Endometrial microvascular endothelial cells (primary cell): ENCODE measurements around the gene WWC1. TPM values are rescaled to one million over a fixed set of nuclear protein-coding genes. Genes with fewer than 3 reads are reported as not detected.

ENCODE experiments used
- in situ Hi-C: cut with HindIII; loops from 2 replicates; pipeline ENCODE4 v1.10.0; 2017; ENCODE audit warnings: low sequenced_read_pairs, low pct_unique_long_range_greater_than_20kb; ENCODE audit errors: inconsistent ontology term
- total RNA-seq: library from RNA; depleted of rRNA; stranded (reverse); fragments of >200 nt; gene quantifications from one replicate; pipeline ENCODE4 v1.2.3, GENCODE V29; 2015; ENCODE audit errors: inconsistent ontology term

Gene WWC1
- total RNA-seq, 1 donor from 2014 or later = not detected

GRCh38 chr5:168378741-168379140 lies 87.3 kb downstream of the WWC1 start:
- in situ Hi-C loops = no loop called here

- in situ Hi-C loops = no loop called here
Observed at GRCh38 chr5:168382421-168382820, 91.0 kb downstream of the WWC1 start.

DNA sequence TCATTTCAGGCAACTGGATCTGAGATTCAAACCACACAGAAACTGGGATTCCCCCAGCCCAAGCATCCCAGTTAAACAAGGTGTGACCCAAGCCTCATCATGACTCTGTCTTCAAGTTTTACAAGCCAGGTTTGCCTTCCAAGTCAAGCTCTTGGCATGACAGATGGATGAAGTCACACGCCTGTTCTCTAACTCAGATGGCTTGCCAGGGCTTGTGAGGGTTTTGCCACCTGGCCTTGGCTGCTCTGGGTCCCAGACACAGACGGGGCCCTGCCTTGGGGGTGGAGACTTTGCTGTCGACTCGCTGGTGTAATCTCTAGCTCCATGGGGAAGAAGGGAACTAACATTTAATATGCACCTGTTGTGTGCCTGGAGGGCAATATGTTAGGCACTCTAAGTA lies 99.0 kb downstream of the WWC1 start:
- in situ Hi-C loops = no loop called here

GRCh38 chr5:168393773-168394172 lies 102.3 kb downstream of the WWC1 start:
- in situ Hi-C loops = no loop called here

DNA sequence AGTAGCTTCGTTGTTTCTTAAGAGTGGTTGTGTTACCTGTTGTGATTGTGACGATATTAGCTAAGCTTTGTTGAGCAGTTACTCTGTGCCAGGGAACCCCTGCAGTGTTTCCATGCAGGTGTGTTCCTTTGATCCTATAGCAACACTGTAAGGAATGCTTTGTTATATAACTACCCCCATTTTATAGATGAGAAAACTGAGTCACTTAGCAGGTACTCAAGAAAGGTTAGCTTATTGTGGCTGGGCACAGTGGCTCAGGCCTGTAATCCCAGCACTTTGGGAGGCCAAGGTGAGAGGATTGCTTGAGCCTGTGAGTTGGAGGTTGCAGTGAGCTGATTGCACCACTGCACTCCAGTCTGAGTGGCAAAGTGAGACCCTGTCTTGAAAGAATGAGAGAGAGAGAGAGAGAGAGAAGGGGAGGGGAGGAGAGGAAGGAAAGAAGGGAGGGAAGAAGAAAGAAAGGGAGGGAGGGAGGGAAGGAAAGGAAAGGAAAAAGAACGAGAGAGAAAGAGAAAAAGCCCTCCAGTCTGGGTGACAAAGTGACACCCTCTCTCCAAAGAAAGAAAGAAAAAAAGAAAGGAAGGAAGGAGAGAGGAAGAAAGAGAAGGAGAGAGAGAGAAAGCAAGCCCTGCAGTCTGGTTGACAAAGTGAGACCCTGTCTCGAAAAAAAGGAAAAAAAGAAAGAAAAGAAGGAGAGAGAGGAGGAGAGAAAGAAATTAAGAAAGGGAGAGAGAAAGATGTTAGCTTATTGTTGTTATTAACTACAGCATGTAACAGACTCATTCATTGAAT lies 109.2 kb downstream of the WWC1 start:
- in situ Hi-C loops = no loop called here

GRCh38 chr5:168401226-168401625 lies 109.8 kb downstream of the WWC1 start:
- in situ Hi-C loops = no loop called here

GRCh38 chr5:168401880-168402279 lies 110.4 kb downstream of the WWC1 start:
- in situ Hi-C loops = no loop called here

DNA sequence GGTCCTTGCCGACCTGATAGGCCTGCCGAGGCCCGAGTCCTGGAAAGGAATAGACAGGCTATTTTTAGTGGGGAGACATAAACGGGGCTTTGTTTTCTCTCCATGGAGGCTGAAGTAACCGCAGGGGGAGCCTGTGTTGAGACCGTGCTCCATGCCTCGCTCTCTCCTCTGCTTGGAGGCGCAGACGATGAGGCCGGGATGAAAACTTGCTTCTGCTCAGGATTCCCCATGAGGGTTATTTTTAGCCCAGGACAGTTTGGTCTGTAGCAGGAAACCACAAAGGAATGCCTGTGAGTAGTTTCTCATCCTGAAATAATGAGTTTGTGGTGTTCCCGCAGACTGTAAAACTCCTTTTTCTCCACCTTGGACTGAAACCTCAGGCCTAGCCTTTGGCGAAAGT lies 112.9 kb downstream of the WWC1 start:
- in situ Hi-C loops = no loop called here

DNA sequence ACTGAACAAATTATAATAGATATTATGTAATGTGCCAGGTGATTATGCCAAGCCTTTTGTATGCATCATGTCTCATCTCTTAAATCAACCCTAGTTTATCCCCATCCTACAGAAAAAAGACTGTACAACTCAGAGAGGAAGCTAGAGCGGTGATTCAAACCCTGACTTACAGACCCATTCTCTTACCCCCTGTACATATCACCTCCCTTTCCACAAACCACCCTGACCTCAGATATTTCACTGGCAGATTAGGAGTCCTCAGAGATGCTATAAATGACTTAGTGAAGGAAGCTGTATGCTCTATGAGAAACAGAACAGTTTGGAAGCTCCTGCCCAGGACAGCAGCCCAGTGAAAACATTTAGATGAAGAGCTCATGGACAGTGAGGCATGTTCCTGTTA lies 115.8 kb downstream of the WWC1 start:
- in situ Hi-C loops = no loop called here

DNA sequence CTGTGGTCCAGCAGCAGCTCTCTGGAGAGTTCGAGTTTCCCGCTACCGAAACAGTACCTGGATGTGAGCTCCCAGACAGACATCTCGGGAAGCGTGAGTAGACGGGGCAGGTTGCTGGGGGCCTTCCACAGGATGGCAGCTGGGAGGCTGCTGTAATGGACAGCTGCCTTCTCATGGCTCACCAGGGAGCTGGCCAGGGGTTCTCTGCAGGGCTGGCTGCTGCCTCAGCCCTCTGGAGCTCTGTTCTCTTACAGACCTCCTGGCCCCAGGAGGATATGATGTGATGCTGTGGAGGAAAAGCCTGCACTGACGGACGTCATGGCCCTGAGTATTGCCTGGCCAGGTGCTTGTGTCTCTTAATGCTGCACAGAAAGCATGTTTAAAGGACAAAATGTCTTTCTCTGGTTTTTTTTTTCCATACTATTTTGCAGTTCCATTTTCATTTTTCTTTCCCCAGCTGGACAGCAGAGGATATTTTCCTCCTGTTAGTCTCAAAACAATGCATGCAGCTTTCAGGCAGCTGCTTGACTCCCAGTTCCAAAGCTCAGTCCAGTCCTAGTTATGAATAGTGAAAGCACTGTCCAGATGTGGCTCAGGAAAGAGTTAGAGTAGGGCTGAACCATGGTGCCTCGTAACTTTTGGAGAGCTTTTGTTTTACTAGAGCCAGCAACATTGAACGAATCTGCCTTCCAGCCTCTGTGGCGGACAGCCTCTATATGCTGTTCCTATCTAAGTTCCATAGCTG lies 117.3 kb downstream of the WWC1 start:
- in situ Hi-C loops = no loop called here

- in situ Hi-C loops = no loop called here
Observed at GRCh38 chr5:168409591-168410458, 118.4 kb downstream of the WWC1 start.

DNA sequence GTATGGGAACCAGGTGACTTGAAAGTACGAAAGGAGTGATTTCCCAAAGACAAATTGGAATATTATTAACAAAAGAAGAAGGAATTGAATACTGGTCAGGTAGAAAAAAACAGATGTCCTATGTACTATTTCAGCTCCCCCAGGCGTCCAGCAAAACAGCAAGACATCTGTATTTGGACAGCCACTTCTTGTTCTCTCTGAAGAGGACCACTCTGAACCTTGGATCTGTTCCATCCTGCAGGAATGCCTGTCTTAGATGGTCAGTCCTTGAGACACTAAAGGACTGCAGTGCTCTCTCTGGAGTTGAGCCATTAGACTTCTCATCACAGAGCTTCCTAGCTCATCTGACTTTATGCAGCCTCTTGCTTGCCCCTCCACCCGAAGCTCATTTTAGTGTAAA lies 120.4 kb downstream of the WWC1 start:
- in situ Hi-C loops = no loop called here

DNA sequence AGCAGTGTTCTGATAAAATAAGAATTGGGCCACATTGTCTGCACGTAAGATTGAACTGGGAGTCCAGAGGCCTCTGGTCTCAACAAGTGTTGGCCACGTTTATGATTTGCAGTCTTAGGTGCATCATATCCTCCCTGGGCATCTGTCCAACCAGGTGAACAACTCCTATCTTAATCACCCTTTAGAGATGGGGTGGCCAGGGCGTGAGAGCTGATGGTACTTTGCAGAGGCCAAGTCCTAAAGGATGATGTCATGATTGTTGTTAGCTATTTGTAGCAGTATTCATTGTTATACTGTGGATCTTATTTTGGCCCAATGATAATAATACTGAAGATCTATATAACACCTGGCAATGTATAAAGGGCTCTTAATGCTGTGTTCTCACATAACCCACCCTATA lies 121.6 kb downstream of the WWC1 start:
- in situ Hi-C loops = no loop called here

DNA sequence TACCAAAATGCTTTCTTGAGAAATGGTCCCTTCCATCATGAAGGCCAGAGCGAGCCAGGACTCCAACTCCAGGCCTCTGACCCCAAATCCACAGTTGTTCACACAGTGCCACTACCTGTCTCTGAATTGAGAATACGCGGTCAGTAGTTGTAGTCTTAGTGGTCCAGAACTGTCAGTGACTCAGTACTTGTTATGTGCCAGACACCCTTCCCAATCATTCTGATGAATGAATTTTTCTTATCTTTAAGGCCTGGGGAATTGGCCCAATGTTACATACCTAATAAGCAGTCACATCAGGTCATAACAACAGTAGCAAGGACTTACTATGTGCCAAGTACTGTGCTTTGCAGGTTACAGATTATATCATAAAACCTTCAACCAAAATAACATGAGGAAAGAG lies 122.2 kb downstream of the WWC1 start:
- in situ Hi-C loops = no loop called here

DNA sequence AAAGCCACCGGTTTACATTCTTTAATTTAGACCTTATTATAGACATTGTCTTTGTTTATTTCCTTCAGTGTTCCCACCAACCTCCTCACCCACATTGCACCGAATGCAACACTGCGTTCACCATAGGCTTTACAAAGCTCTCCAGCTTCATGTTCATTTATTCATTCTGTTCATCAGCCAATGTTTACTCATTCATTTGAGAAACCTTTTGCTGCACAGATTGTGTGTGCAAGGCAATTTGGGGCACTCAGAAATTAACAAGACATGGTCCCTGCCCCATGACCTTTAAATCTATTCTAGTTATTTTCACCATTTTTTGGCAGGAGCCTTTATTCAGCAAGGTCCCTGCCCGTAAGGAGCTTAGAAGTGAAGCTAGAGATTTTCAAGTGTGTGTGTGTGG lies 124.0 kb downstream of the WWC1 start:
- in situ Hi-C loops = no loop called here

GRCh38 chr5:168415971-168416370 lies 124.5 kb downstream of the WWC1 start:
- in situ Hi-C loops = no loop called here

DNA sequence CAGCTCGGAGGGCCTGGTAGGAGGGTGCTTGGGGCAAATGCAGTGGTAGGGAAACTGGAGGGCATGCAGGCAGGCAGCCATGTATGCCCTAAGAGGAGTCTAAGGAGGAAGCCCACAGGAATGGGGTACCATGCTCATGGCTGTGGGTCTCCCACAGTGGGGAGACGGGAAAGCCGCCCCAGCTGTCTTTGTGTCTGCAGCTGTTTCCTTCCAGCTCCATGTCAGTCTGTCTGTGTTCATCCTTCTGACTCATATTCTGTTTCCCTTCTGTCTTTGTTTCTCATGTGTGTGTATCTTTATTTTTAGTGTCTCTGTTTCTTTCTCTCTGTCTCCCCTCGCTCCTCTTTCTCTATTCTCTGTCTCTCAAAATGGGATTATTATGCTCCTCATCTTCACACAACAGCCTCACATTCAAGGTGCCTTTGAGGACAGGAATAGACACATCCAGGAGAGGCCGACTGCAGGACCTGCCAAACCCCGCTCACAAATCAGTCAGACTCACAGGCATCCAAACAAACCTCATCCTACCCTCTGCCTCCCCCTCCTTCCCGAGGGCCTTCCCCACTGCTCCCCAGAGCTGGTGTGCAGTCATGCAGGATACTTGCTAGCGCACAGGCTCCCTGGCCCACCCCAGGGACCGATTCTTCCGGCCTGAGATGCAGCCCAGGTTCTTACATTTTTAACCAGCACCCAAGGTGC lies 126.4 kb downstream of the WWC1 start:
- in situ Hi-C loops = no loop called here

GRCh38 chr5:168420461-168420860 lies 129.0 kb downstream of the WWC1 start:
- in situ Hi-C loops = no loop called here

DNA sequence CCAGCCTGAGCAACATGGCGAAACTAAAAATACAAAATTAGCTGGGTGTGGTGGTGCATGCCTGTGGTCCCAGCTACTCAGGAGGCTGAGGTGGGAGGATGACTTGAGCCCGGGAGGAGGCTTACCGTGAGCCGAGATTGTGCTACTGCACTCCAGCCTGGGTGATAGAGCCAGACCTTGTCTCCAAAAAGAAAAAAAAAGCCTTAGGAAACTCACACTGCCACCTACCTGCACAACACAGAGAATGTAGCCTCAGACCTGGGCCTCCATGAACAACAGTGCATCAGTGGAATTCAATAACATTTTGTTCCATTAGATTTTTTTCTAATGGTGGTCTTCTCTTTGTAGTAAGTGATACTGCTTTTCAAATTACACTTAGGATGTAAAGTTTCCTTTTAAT lies 131.0 kb downstream of the WWC1 start:
- in situ Hi-C loops = no loop called here
